ENCODE results near the gene CIT.
A peak's percentile ranks its signal among the peaks of the same experiment; 100 is the strongest.

Gene CIT

GRCh38 chr12:119808441-119808840 is 68.7 kb downstream of the CIT start:
- no peak for DNase-seq

GRCh38 chr12:119807380-119807779 is 69.7 kb downstream of the CIT start:
- no peak for DNase-seq

GRCh38 chr12:119804011-119804641 is 73.0 kb downstream of the CIT start:
- peak; percentile 11 to 92 (median 67) for DNase-seq

GRCh38 chr12:119803381-119803791 is 73.7 kb downstream of the CIT start:
- DNase-seq = peak in 54 of 58 donors; percentile 9 to 83 (median 40)

GRCh38 chr12:119802472-119802871 is 74.6 kb downstream of the CIT start:
- DNase-seq = peak in 53 of 58 donors; percentile 1 to 84 (median 52)

GRCh38 chr12:119797090-119797489 is 80.0 kb downstream of the CIT start:
- DNase-seq = peak in 16 of 58 donors; percentile 2 to 48 (median 15)

- DNase-seq = no peak
Measured at GRCh38 chr12:119796292-119796691, 80.8 kb downstream of the CIT start.

- peak in 20 of 58 donors; percentile 2 to 63 (median 20) for DNase-seq
Measured at GRCh38 chr12:119791453-119791852, 85.7 kb downstream of the CIT start.

GRCh38 chr12:119788786-119789185 is 88.3 kb downstream of the CIT start:
- DNase-seq = no peak

GRCh38 chr12:119786539-119786938 is 90.6 kb downstream of the CIT start:
- no peak for DNase-seq

GRCh38 chr12:119784673-119785072 is 92.4 kb downstream of the CIT start:
- DNase-seq = no peak

GRCh38 chr12:119783787-119784186 is 93.3 kb downstream of the CIT start:
- no peak for DNase-seq

- no peak for DNase-seq
Measured at GRCh38 chr12:119781804-119782203, 95.3 kb downstream of the CIT start.

- peak in 16 of 58 donors; percentile 2 to 51 (median 12) for DNase-seq
Measured at GRCh38 chr12:119780786-119781434, 96.2 kb downstream of the CIT start.

- DNase-seq = peak in 1 of 58 donors; percentile 7
Measured at GRCh38 chr12:119775246-119775895, 101.7 kb downstream of the CIT start.

- DNase-seq = no peak
Measured at GRCh38 chr12:119772431-119772830, 104.7 kb downstream of the CIT start.

GRCh38 chr12:119770146-119770545 is 107.0 kb downstream of the CIT start:
- DNase-seq = no peak

- DNase-seq = no peak
Measured at GRCh38 chr12:119762619-119763018, 114.5 kb downstream of the CIT start.

GRCh38 chr12:119758722-119759121 is 118.4 kb downstream of the CIT start:
- no peak for DNase-seq

GRCh38 chr12:119758234-119758633 is 118.9 kb downstream of the CIT start:
- DNase-seq = no peak

GRCh38 chr12:119751961-119752360 is 125.2 kb downstream of the CIT start:
- DNase-seq = no peak

GRCh38 chr12:119749666-119750065 is 127.5 kb downstream of the CIT start:
- peak in 4 of 58 donors; percentile 10 to 39 (median 14) for DNase-seq
